ENCODE data around the gene ACTL6B. TPM values are rescaled to one million over a fixed set of nuclear protein-coding genes. Genes with fewer than 3 reads are reported as not detected.
A peak's percentile ranks its signal among the peaks of the same experiment; 100 is the strongest.

The ACTL6B gene
- total and polyA plus RNA-seq, 2 of the 13 experiments (the other 11 are each of a cell fraction or from before 2014, with no cell fraction given) = not detected

- TF ChIP-seq ZNF580 (CRISPR knock-in tag; IDR thresholded peaks at IDR 0.05; ENCODE audit: borderline replicate concordance, low read depth) = no peak
These were observed 33.2 kb upstream of the ACTL6B start (continued) for GRCh38 chr7:100689230-100690135.

DNA sequence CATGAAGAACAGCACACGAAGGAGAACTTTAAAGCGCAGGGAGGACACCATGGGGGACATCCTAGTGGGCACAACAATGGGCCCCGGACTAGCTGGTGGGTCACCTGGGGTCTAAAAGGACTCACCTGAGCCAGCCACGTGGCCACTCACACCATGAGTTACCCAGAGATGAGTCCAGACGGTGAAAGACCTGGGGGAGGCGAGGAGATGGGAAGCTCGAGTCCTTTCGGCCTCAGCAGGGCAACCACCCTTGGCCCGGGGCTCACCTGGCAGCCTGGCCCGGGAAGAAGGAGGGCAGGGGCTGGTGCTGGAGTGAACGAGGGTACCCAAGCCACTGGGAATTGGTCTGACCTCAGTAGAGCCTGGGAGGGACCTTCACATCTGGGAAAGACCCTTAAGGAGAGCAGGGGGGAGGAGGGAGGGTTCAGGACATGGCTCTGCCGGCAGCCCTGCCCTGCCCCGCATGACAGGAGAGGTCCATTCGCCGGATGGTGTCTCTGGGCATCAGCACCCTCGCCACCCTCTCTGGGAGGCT lies 32.1 kb upstream of the ACTL6B start:
- Histone ChIP-seq H3K79me2 (ENCODE audit: insufficient read depth, low read length) (peaks cover 47% of the 10 kb centered on the region), H4K20me1 (ENCODE audit: insufficient read depth, low read length) (peaks cover 40% of the 10 kb centered on the region), H2AFZ (ENCODE audit: low read length) (no peak overlapping the region), H3K4me2 (ENCODE audit: low read depth, low read length) (no peak overlapping the region), H3K4me1 (ENCODE audit: insufficient read depth, low read length) (peaks cover 23% of the 10 kb centered on the region), H3K9me3 (ENCODE audit: low read length) (no peaks in the 10 kb centered on the region), H3K9ac (ENCODE audit: insufficient read depth, low read depth, low read length) (no peak overlapping the region), H3K4me3 (replicated peaks in 1 of 3; ENCODE audit: insufficient read depth in 1 of 3, low read depth in 2 of 3, low read length in 3 of 3) (no peak overlapping the region), H3K36me3 (replicated peaks in 1 of 2; ENCODE audit: control insufficient read depth in 1 of 2, insufficient read depth in 2 of 2, low read length in 2 of 2) (peaks cover 35 to 65% of the 10 kb centered on the region in 2 experiments), H3K27me3 (ENCODE audit: control insufficient read depth in 1 of 2, insufficient read depth in 2 of 2, low read length in 2 of 2) (no peaks in the 10 kb centered on the region), H3K27ac (ENCODE audit: extremely low read length, insufficient read depth, low read length) (no peak overlapping the region)
- BruUV-seq (replicated peaks) = no TSS peak
- intact Hi-C loops (cut with micrococcal nuclease; ENCODE audit: unreplicated experiment) = no loop called here
- no peak for TF ChIP-seq ZNF205 (CRISPR knock-in tag; IDR thresholded peaks at IDR 0.05)
- 0 out of 4 replicates have a peak, but pooled peaks of 1 of the 2 experiments have one; percentile 20 for TF ChIP-seq POLR2A (IDR thresholded peaks at IDR 0.05; ENCODE audit: insufficient read depth in 1 of 2, low read depth in 2 of 2, low read length in 2 of 2)
- no peak for ATAC-seq
- FAIRE-seq = no peak
- 94% methylated on average over 16 of the region's 16 CpGs for WGBS (ENCODE audit: low lambda C conversion rate)
- POLR2A ChIA-PET = no interaction called here
- DNase-seq (ENCODE audit: low spot score) = no peak
- in situ Hi-C loops (cut with HindIII; ENCODE audit: extremely low pct_ligation_motif_present, low pct_unique_long_range_greater_than_20kb) = no loop called here
- CTCF ChIA-PET (ENCODE audit: low intra/inter-chr PET ratio, low total read pairs) = no interaction called here

DNA sequence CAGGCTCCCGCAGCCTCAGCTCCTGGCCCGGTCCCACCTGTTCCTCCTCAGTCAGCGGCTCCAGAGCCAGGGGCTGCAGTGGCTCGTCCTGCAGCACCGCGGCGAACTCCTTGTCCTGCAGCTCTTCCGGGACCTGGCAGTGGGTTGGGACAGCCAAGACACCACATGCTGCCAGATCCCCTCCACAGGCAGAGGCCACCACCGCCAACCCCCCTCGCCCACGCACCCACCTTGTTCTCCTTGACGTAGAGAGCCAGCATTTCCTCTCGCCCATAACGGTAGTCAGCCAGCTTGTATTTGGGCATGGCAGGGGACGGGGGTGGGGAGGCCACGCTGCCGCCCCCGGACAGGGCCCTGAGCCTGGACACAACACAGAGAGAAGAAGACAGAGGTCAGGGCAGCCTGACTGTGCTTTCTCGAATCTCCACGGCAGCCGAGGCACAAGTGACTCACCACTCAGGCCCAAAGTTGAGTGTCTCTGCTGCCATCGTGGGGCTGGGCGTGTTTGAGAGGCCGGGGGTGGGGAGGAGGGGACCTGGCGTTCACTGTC lies 31.6 kb upstream of the ACTL6B start:
- ChIA-PET POLR2A (interaction anchor here (0.6 kb wide), 1 partner anchor 165 kb away, joined by 3 read pairs; the partner anchor contains the start of gene SLC12A9), CTCF (ENCODE audit: low intra/inter-chr PET ratio, low total read pairs) (interaction anchor here (0.6 kb wide), 1 partner anchor 266 kb away, joined by 3 read pairs; no protein-coding TSS in a partner anchor)
- Histone ChIP-seq H3K79me2 (ENCODE audit: insufficient read depth, low read length) (peaks cover 42% of the 10 kb centered on the region), H3K27me3 (ENCODE audit: control insufficient read depth in 1 of 2, insufficient read depth in 2 of 2, low read length in 2 of 2) (no peaks in the 10 kb centered on the region), H3K4me3 (replicated peaks in 1 of 3; ENCODE audit: insufficient read depth in 1 of 3, low read depth in 2 of 3, low read length in 3 of 3) (no peak overlapping the region), H3K4me1 (ENCODE audit: insufficient read depth, low read length) (peaks cover 22% of the 10 kb centered on the region), H4K20me1 (ENCODE audit: insufficient read depth, low read length) (peaks cover 40% of the 10 kb centered on the region), H2AFZ (ENCODE audit: low read length) (no peak overlapping the region), H3K36me3 (replicated peaks in 1 of 2; ENCODE audit: control insufficient read depth in 1 of 2, insufficient read depth in 2 of 2, low read length in 2 of 2) (peaks cover 40 to 67% of the 10 kb centered on the region in 2 experiments), H3K27ac (ENCODE audit: extremely low read length, insufficient read depth, low read length) (no peak overlapping the region), H3K9me3 (ENCODE audit: low read length) (no peaks in the 10 kb centered on the region), H3K4me2 (ENCODE audit: low read depth, low read length) (no peak overlapping the region), H3K9ac (ENCODE audit: insufficient read depth, low read depth, low read length) (no peak overlapping the region)
- no TSS peak for BruUV-seq (replicated peaks)
- intact Hi-C loops (cut with micrococcal nuclease; ENCODE audit: unreplicated experiment) (no loop called here), in situ Hi-C loops (cut with HindIII; ENCODE audit: extremely low pct_ligation_motif_present, low pct_unique_long_range_greater_than_20kb) (no loop called here)
- TF ChIP-seq RBFOX2 (IDR thresholded peaks at IDR 0.05; ENCODE audit: low read depth, low read length) (peak; percentile 43), SNRNP70 (IDR thresholded peaks at IDR 0.05; ENCODE audit: low read depth, low read length) (no peak)
- FAIRE-seq (no peak), DNase-seq (ENCODE audit: low spot score) (no peak), ATAC-seq (no peak)
- WGBS (ENCODE audit: low lambda C conversion rate) = 97% methylated on average over 11 of the region's 25 CpGs
